ENCODE measurements around the gene FSTL4.

GRCh38 chr5:133400120-133400519 lies 212.2 kb downstream of the FSTL4 start:
- TF ChIP-seq NFIC (IDR thresholded peaks at IDR 0.05; ENCODE audit: borderline replicate concordance): no peak
- no peak for TF ChIP-seq POLR2AphosphoS5 (IDR thresholded peaks at IDR 0.05; ENCODE audit: low read depth, low read length)
- TF ChIP-seq RCOR1 (IDR thresholded peaks at IDR 0.05; ENCODE audit: low read length): no peak
- no peak for TF ChIP-seq RAD21 (IDR thresholded peaks at IDR 0.05; ENCODE audit: low read length)
- TF ChIP-seq JUND (IDR thresholded peaks at IDR 0.05): no peak
- no peak for TF ChIP-seq NRF1 (IDR thresholded peaks at IDR 0.05; ENCODE audit: low read depth, low read length)
- TF ChIP-seq MAX (IDR thresholded peaks at IDR 0.05; ENCODE audit: low read depth): no peak
- TF ChIP-seq CHD2 (IDR thresholded peaks at IDR 0.05; ENCODE audit: low read length, partially characterized antibody): no peak
- TF ChIP-seq YY1 (IDR thresholded peaks at IDR 0.05; ENCODE audit: low read depth): no peak
- no peak for TF ChIP-seq CTCF (IDR thresholded peaks at IDR 0.05)
- no peak for TF ChIP-seq USF2 (IDR thresholded peaks at IDR 0.05; ENCODE audit: borderline replicate concordance, low read depth, low read length)

Data from SK-N-SH (cell line).